Urothelium cell line (cell line): Measurements from ENCODE around the gene C1orf226.

Experiments
- DNase-seq: peaks from one replicate; pipeline ENCODE4 v3.0.0; 2011; ENCODE audit warnings: low spot score, mixed read lengths
- FAIRE-seq: peaks from 2 replicates; lab custom pipeline; 2011; peaks lifted over from hg19 to GRCh38; lab: Jason Lieb, UNC

C1orf226 gene

GRCh38 chr1:162365284-162366020 is 16.1 kb upstream of the C1orf226 start:
- DNase-seq (no peak), FAIRE-seq (no peak)

- DNase-seq (no peak), FAIRE-seq (no peak)
These were observed 15.4 kb upstream of the C1orf226 start for GRCh38 chr1:162366149-162366548.

- DNase-seq: no peak
- no peak for FAIRE-seq
These were observed 14.9 kb upstream of the C1orf226 start for GRCh38 chr1:162366671-162367070.

GRCh38 chr1:162367073-162367472 is 14.5 kb upstream of the C1orf226 start:
- no peak for DNase-seq
- no peak for FAIRE-seq

- no peak for FAIRE-seq
These were observed 13.8 kb upstream of the C1orf226 start for GRCh38 chr1:162367772-162368171.

GRCh38 chr1:162368451-162368850 is 13.1 kb upstream of the C1orf226 start:
- DNase-seq (no peak), FAIRE-seq (no peak)

More at GRCh38 chr1:162367772-162368171, 13.8 kb upstream of the C1orf226 start:
- no peak for DNase-seq

GRCh38 chr1:162369571-162369970 is 12.0 kb upstream of the C1orf226 start:
- FAIRE-seq: no peak

GRCh38 chr1:162370161-162370560 is 11.4 kb upstream of the C1orf226 start:
- DNase-seq (no peak), FAIRE-seq (no peak)

More at GRCh38 chr1:162369571-162369970, 12.0 kb upstream of the C1orf226 start:
- no peak for DNase-seq

- FAIRE-seq: no peak
These were observed 10.8 kb upstream of the C1orf226 start for GRCh38 chr1:162370721-162371120.

GRCh38 chr1:162371611-162372010 is 9.9 kb upstream of the C1orf226 start:
- FAIRE-seq (no peak), DNase-seq (peak; percentile 42)

More at GRCh38 chr1:162370721-162371120, 10.8 kb upstream of the C1orf226 start:
- no peak for DNase-seq

GRCh38 chr1:162372159-162373071 is 9.1 kb upstream of the C1orf226 start:
- FAIRE-seq (no peak), DNase-seq (no peak)

- no peak for DNase-seq
- no peak for FAIRE-seq
These were observed 8.5 kb upstream of the C1orf226 start for GRCh38 chr1:162373072-162373427.

- no peak for FAIRE-seq
These were observed 7.8 kb upstream of the C1orf226 start for GRCh38 chr1:162373541-162374260.

GRCh38 chr1:162374406-162374805 is 7.1 kb upstream of the C1orf226 start:
- no peak for DNase-seq
- FAIRE-seq: no peak

More at GRCh38 chr1:162373541-162374260, 7.8 kb upstream of the C1orf226 start:
- DNase-seq: peak; percentile 71

- DNase-seq (no peak), FAIRE-seq (no peak)
These were observed 6.1 kb upstream of the C1orf226 start for GRCh38 chr1:162375463-162375862.

GRCh38 chr1:162376691-162377090 is 4.8 kb upstream of the C1orf226 start, which contains the start of gene SPATA46:
Gene SPATA46 (minus strand): TSS chr1:162376854. CDS start chr1:162376790, 64 bp downstream.
- FAIRE-seq: no peak

GRCh38 chr1:162380061-162380846 is 1.3 kb upstream of the C1orf226 start:
- FAIRE-seq (no peak), DNase-seq (no peak)

More at GRCh38 chr1:162376691-162377090, 4.8 kb upstream of the C1orf226 start, which contains the start of gene SPATA46:
- no peak for DNase-seq

GRCh38 chr1:162381941-162382750 is 618 bp downstream of the C1orf226 start:
- FAIRE-seq (no peak), DNase-seq (no peak)

- FAIRE-seq (no peak), DNase-seq (no peak)
These were observed 1.6 kb downstream of the C1orf226 start for GRCh38 chr1:162383091-162383490.
